Raji (cell line): Measurements from ENCODE around the gene ACSF2.

ENCODE experiments used
- POLR2A ChIP-seq: IDR thresholded peaks from 2 replicates; pipeline ENCODE4 v1.6.1; 2011; ENCODE audit warnings: low read depth, low read length, control low read depth; ENCODE audit not compliant: insufficient read depth

ACSF2 gene, protein sequence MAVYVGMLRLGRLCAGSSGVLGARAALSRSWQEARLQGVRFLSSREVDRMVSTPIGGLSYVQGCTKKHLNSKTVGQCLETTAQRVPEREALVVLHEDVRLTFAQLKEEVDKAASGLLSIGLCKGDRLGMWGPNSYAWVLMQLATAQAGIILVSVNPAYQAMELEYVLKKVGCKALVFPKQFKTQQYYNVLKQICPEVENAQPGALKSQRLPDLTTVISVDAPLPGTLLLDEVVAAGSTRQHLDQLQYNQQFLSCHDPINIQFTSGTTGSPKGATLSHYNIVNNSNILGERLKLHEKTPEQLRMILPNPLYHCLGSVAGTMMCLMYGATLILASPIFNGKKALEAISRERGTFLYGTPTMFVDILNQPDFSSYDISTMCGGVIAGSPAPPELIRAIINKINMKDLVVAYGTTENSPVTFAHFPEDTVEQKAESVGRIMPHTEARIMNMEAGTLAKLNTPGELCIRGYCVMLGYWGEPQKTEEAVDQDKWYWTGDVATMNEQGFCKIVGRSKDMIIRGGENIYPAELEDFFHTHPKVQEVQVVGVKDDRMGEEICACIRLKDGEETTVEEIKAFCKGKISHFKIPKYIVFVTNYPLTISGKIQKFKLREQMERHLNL

DNA sequence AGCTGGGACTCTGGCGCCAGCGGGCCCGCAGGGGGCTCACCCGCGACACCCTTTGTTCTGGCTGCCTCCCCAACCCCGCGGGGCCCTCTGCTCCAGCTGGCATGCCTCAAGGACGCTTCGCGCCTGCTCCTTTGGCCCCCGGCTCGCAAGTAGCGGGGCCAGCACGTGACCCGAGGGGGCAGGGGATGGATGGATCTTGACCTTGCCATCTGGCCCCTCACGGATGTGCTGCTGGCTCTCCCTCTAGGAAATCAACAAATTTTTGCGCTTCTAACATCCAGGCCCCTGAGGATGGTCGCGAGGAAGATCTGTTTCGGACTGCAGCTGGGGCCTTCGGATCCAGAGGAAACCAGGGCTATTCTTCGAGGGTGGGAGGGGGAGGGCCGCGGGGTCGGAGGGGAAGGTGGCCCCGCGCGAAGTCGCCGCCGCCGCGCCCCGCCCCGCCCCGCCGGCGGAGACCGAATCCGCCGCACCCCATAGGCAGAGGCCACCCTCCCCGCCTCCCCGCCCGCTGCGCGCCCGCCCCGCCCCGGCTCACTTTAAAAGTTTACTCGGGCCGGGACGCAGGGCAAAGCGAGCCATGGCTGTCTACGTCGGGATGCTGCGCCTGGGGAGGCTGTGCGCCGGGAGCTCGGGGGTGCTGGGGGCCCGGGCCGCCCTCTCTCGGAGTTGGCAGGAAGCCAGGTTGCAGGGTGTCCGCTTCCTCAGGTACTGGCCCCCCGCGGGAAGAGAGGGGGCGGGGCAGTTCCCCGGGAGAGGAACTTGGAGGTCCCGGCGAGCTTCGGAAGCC lies at the start of gene ACSF2:
TSS of gene ACSF2 (plus strand) at position 537 of the 790 bp plus-strand sequence. CDS start at position 581, 44 bp downstream.
- TF ChIP-seq POLR2A = peak; percentile 61; the same call in 1 of the 2 replicates

DNA sequence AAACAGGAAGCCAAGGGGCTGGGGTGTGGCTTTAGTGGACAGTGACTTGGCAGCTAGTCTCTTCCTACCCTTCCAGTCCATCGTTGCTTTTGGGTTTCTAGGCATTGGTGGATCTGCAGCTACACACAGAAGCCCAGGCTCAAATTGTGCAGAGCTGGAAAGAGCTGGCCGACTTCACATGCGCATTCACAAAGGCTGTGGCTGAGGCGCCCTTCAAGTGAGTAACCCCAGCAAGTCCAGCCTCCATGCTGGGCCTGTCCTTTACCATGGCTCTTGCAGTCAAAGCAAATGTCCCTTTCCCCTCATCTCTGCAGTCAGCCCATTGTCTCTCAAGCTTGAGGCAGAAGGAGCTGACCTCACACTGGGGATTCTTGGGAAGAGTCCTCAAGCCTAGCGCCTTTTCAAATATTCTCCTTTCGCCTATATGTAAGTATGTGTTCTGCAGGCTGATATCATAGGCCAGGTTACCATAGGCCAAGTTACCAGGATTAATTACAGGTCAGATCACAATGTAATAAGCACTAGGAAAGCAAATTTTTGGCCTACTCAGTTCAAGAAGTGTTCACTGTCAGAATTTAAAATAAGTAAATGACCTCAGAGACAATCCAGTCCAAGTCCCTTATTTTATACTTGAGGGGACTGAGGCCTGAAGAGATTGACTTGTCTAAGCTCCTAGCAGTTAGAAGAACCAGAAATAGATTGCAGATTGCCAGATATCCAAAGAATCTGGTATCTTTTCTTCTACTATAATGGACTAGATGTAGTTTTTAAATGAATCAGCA lies 46.5 kb upstream of the ACSF2 start:
- no peak for TF ChIP-seq POLR2A

DNA sequence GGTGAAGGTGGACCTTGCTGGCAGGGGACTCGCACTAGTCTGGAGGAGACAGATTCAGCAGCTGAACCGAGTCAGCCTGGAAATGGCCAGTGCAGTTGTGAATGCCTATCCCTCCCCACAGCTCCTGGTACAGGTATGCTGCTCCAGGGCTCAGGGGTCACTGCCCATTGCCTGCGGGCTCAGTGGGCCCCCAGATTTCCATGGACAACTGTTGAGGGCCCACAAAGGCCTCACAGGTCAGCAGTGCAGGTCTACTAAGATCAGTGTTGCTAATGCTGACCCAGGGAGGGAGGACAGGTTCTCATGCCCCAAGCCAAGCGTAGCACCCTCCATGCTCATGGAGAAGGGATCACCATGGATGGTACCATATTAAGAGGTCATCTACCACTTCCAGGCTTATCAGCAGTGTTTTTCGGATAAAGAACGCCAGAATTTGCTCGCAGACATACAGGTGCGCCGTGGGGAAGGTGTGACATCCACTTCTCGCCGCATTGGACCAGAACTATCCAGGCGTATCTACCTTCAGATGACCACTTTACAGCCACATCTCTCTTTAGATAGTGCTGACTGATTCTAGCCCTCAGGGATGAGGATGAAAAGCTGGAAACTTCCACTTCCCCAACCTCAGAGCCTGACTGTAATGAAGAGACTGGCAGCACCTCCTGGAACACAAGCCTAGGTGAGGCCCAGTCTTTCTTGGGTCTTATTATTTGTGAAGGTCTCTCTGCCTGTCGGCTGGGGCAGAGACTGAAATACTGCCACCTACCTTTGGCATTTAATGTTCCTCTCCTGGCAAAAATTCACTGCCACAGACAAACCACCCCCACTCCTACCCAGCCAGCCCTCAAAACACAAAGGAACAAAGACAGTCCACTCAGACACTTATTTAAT lies 45.4 kb upstream of the ACSF2 start:
- TF ChIP-seq POLR2A = 0 out of 2 replicates have a peak, but pooled peaks have one; percentile 13

DNA sequence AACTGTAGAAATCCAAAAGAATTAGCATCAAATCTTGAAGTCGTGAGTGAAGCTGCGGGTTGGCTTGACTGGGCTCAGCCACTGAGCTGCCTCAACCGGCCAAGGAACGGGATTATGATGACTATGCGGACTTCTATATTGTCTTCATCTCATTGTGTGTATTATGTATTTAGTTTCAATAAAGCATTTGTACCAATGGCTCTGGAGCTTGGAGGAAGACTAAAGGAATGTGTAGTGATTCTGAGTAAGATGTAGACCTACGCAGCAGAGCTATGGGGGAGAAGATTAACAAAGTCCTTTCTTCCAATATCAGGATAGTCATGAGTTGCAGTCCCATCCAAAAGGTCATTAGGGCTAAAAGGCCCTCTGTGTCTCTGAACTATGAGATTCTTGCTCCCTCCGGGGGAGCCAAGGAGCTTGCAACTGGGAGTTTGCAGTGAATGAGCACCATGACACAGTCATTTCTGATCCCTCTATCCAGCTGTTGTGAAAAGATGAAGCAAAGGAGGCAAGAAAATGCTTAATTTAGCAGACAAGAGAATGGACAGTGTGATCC lies 44.7 kb upstream of the ACSF2 start:
- TF ChIP-seq POLR2A = no peak

DNA sequence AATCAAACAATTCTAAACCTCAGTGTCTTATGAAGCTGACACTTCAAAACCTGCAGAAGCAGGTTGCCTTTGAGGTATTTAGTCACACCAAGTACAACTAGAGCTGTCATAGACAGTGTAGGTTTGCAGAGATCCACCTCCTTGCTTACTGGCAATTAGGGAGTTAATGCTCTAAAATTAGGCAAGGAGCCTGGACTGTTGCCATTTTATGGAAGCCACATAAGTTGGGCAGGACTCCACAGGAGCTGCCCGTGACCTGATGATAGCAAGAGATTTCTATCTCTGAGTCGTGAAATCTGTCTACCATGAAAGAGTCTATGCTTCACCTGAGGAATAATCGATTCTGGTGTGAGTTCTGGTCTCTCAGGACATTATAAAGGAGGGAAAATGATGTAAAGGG lies 44.1 kb upstream of the ACSF2 start:
- no peak for TF ChIP-seq POLR2A

DNA sequence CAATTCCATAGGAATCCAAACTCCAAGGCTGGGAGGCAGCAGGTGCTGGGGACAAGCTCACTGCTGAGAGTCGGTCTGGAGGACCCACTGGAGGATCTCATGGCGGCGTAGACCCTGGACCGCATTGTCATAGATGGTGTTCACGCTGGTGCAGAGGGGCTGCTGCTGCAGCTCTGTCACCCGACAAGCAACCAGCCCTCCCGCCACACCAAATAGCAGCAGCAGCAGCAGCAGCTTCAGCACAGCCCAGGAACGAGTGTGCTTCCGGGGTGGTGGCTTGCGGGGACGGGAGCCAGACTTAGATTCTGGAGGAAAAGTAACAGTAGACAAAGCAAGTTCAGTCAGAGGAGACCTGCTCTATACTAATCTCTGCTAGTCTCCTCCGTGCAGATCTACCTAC lies 43.1 kb upstream of the ACSF2 start:
- TF ChIP-seq POLR2A = no peak

DNA sequence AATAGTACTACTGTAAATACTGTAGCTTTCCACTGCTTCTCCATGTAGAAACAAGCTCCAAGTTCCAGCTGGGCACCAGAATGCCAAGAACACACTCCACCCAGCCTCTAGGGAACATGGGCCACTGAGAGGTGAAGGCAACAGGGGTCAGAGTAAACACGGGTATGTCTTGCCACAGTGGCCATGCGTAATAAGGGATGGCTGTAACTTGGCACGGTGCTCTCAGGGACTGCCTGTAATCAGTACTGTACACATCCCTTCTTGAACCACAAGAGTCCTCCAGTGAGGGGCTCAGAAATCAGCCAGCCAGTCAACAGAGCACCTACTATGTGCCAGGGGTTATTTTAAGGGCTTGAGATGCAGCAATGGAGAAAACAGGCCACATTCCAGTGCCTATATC lies 39.5 kb upstream of the ACSF2 start:
- TF ChIP-seq POLR2A = no peak

DNA sequence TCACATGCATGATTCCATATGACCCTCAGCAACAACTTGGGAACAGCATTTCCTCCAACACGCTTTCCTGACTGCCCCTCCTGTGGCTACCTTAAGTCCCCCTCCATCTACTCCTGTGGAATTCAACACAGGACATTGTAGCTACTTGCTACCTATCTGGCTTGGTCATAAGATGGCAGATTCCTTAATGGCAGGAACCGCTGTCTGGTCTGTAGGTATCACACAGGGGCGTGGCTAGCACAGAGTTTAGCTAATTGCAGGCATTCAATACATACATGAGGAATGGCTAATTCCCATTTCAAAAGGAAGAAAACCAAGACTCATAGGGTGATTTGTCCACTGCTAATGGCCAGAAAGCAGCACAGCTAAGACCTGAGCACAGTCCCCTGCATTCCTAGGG lies 37.3 kb upstream of the ACSF2 start:
- TF ChIP-seq POLR2A = no peak

DNA sequence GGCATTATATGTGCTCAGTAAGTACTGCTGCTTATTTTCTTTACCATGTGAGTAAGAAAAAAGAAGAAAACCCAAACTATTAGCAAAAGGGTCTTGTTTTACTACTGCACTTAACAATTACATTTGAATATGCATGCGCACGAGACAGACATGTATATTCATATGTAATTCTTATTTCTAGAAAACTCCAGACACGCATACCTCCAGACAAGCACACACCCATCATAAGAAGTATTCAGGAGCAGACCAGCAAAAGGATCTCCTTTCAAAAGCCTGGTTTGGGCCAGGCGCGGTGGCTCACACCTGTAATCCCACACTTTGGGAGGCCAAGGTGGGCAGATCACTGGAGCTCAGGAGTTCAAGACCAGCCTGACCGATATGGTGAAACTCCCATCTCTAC lies 36.5 kb upstream of the ACSF2 start:
- TF ChIP-seq POLR2A = no peak

DNA sequence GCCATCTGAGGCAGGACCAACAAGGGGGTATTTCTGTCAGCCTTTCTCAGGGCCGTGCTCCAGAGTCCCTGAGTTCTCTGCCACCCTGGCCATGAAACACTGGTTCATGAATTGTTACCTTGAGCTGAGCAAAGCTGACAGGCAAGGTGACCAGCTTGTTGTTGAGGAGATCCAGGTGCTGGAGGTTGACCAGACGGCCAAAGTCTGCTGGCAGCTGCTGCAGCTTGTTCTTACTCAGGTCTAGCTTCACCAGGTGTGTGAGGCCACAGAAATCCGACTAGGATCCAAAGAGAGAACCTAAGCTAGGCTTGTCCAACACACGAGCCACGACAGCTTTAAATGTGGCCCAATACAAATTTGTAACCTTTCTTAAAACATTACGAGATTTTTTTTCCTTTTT lies 33.4 kb upstream of the ACSF2 start:
- TF ChIP-seq POLR2A = no peak

DNA sequence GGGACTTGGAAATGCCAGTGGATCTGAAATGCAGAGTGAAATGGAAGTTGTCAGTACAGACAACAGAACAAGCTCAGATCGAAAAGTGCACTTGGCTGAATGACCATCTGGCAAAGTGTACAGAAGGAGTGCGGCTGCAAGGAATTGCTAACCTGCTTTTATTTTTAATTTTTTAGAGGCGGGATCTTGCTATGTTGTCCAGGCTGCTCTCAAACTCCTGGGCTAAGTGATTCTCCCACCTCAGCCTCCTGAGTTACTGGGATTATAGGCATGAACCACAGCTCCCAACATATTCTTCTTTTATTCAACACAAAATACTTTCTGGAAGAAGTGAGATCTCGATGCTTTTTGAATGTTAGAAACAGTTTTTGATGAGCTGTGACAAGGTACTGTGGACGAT lies 32.3 kb upstream of the ACSF2 start:
- TF ChIP-seq POLR2A = no peak

DNA sequence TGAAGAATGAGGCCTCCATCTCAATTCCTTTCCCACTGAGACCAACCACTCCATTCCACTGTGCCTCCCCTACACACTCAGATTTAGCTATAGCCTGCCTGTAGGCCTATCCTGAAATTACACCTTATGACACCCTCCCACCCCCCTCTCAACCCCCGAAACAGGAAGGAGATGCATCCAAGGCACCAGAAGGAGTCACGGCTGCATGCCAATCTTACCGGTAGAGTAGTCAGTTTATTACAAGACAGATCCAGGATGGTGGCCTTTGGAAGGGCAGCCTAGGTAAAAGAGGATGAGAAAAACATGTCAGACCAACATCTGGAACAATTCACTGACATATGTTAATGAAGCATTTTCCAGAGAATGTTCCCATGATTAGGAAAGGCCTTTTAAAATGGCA lies 31.3 kb upstream of the ACSF2 start:
- no peak for TF ChIP-seq POLR2A

DNA sequence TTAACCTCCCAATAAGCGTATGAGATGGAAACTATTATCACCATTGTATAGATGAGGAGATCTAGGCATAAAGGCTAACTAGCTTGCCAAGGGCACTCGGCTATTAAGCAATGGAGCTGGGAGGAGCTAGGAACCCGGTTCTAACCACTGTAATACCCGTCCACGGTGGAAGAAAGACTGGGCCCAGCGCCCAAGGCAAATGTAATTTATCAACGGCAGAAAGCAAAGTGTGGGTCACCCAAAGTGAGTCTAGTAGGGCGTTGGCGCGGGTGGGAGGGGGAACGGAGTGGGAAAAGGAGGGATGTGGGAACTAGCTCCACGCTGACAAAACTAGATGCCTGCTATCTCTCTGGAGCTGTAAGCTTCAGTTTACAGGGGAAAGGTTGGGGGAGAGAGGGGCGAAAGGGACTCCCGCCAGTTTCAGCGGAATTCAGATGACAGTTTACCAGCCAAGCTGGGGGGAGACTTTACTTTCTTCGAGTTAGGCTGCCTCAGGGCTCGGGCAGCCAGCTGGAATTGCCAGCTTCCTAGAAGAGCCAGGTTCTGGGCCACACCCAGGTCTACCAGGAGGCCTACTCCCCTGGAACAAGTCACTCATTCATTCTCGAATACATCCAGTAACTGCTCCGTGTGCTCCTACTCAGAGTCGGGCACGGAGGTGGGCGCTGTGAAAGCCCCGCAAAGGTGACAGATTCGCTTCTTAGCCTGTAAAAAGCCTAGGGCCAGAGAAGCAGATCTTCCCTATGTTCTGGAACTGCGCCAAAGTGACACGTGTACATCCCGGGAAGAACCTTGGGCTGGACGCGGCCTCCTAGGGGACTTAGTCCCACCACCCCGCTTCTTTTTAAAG lies 29.5 kb upstream of the ACSF2 start:
- no peak for TF ChIP-seq POLR2A
